Activated T-cell treated with anti-CD3 and anti-CD28 coated beads, Interleukin-2, amount 50 U/mL, for 72 hours (primary cell): Measurements from ENCODE around the gene FIGLA. TPM values are rescaled to one million over a fixed set of nuclear protein-coding genes. Genes with fewer than 3 reads are reported as not detected.
A peak's percentile ranks its signal among the peaks of the same experiment; 100 is the strongest.
"Not testable (repeated sequence)": the region's sequence is repeated elsewhere in the genome, so short reads cannot be mapped to it uniquely, and the experiment has no call there.

Experiments used
- ATAC-seq, 2 donors: fragments of 150-1000 bp; cut with Tn5 transposase; replicated peaks in 1 of 2; 2 replicates each; pipeline ENCODE4 v1.10.0; 2021; ENCODE audit warnings: moderate library complexity in 2 of 2, mild to moderate bottlenecking in 1 of 2
- DNase-seq, 2 donors: peaks; one replicate each; pipeline ENCODE4 v3.0.0; 2021 to 2022; ENCODE audit warnings: mixed read lengths in 1 of 2
- H3K27ac Mint-ChIP-seq: one replicate; pipeline ENCODE4 v1.8.0; 2022; ENCODE audit warnings: mild to moderate bottlenecking, moderate library complexity, mixed read lengths
- H3K27me3 Mint-ChIP-seq: one replicate; pipeline ENCODE4 v1.8.0; 2022; ENCODE audit warnings: low read depth, mixed read lengths
- H3K36me3 Mint-ChIP-seq, 2 donors: one replicate each; pipeline ENCODE4 v1.8.0; 2022; ENCODE audit warnings: mixed read lengths in 2 of 2, mild to moderate bottlenecking in 1 of 2; ENCODE audit not compliant: insufficient read depth in 2 of 2
- H3K4me1 Mint-ChIP-seq: one replicate; pipeline ENCODE4 v1.8.0; 2022; ENCODE audit warnings: low read depth, mixed read lengths
- H3K4me3 Mint-ChIP-seq, 2 donors: one replicate each; pipeline ENCODE4 v1.8.0; 2022; ENCODE audit warnings: mild to moderate bottlenecking in 2 of 2, mixed read lengths in 2 of 2, moderate library complexity in 2 of 2
- H3K9me3 Mint-ChIP-seq, 2 donors: one replicate each; pipeline ENCODE4 v1.8.0; 2022; ENCODE audit warnings: mixed read lengths in 2 of 2
- total RNA-seq, 2 donors: library from RNA; stranded (reverse); gene quantifications; one replicate each; pipeline ENCODE4 v1.2.3, GENCODE V29; 2022

The FIGLA gene
- total RNA-seq, 2 donors from 2014 or later, result 0.35 TPM; not detected in 1

DNA sequence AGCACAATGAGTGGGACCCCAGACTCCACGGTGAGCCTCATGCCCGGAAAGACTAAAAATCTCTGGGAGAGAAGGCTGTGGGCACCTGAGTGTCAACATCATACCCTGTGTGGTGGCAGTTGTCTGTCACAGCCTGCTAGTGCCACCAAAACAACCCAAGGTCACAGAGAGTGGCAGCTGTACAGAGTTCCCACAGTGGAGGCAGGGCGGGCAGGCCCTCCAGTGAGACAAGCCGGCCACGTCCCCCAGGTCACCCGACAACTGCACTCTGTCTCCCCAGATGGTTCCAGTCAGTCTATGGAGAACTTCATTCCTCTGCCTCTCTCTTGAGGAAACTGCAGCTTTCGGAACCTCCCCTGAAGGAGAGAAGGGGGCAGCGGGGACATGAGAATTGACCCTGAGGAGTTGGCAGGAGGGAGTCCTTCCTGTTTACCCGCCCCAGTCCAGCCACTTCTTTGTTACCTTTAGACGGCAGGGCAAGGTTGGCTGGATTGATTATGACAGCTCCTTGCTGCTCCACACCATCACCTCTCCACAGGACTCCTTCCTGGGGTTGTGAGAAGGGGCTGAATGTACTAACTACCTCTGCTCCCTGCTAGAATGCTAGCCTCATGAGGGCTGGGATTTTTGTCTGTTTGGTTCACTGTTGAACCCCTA, 11.3 kb upstream of the FIGLA start:
- Mint-ChIP-seq H3K36me3 (peaks cover 3 to 6% of the 10 kb centered on the region in 2 donors), H3K27me3 (peaks cover 17% of the 10 kb centered on the region), H3K27ac (no peak overlapping the region), H3K4me1 (no peaks in the 10 kb centered on the region), H3K9me3 (peaks cover 5 to 6% of the 10 kb centered on the region in 2 donors), H3K4me3 (no peak overlapping the region)
- DNase-seq, result no peak
- ATAC-seq, result no peak

DNA sequence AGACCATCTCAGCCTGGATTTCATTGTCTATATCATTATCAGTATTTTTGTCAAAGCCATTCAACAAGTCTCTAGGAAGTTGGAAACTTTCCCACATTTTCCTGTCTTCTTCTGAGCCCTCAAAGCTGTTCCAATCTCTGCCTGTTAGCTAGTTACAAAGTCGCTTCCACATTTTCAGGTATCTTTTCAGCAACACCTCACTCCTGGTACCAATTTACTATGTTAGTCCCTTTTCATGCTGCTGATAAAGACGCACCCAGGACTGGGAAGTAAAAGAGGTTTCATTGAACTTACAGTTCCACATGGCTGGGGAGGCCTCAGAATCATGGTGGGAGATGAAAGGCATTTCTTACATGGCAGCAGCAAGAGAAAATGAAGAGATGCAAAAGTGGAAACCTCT, 9.3 kb upstream of the FIGLA start:
- H3K4me1 Mint-ChIP-seq, result no peaks in the 10 kb centered on the region
- peaks cover 17% of the 10 kb centered on the region for H3K27me3 Mint-ChIP-seq
- ATAC-seq, result no peak
- no peak overlapping the region for H3K4me3 Mint-ChIP-seq
- peaks cover 3 to 6% of the 10 kb centered on the region in 2 donors for H3K36me3 Mint-ChIP-seq
- peaks cover 5 to 6% of the 10 kb centered on the region in 2 donors for H3K9me3 Mint-ChIP-seq
- no peak overlapping the region for H3K27ac Mint-ChIP-seq
- DNase-seq, result no peak

DNA sequence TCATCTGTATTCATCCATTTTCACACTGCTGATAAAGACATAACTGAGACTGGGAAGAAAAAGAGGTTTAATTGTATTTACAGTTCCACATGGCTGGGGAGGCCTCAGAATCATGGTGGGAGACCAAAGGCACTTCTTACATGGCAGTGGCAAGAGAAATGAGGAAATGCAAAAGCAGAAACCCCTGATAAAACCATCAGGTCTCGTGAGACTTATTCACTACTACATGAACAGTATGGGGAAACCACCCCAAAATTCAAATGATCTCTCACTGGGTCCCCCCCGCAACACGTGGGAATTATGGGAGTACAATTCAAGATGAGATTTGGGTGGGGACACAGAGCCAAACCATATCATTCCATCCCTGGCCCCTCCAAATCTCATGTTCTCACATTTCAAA, 7.6 kb upstream of the FIGLA start:
- DNase-seq, H3K27ac Mint-ChIP-seq, ATAC-seq, H3K4me3 Mint-ChIP-seq, H3K9me3 Mint-ChIP-seq, H3K36me3 Mint-ChIP-seq, H3K4me1 Mint-ChIP-seq: not testable (repeated sequence)
- peaks cover 26% of the 10 kb centered on the region for H3K27me3 Mint-ChIP-seq

DNA sequence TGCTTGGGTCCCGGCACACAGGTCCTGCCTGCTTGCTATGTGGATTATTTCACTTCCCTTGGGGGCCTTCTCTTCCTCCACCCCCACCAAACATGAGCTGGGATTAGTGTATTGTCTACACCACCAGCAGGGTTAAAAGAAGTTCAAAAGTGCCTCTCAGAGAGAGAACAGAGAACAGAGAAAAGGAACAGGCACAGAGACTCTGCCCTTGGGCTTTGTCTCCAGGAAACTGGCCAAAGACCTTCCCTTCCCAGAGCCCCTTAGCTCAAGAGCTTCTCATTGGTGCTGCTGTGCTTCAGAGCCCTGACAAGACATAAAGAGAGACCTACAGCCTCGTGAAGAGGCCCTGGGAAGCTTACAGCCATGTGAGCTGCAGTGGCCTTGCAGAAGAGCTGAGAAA, 7.1 kb upstream of the FIGLA start:
- DNase-seq (no peak), ATAC-seq (no peak)
- Mint-ChIP-seq H3K27ac (no peak overlapping the region), H3K9me3 (peaks cover 5 to 6% of the 10 kb centered on the region in 2 donors), H3K4me1 (no peaks in the 10 kb centered on the region), H3K36me3 (peaks cover 3 to 6% of the 10 kb centered on the region in 2 donors), H3K4me3 (no peak overlapping the region), H3K27me3 (peaks cover 31% of the 10 kb centered on the region)

DNA sequence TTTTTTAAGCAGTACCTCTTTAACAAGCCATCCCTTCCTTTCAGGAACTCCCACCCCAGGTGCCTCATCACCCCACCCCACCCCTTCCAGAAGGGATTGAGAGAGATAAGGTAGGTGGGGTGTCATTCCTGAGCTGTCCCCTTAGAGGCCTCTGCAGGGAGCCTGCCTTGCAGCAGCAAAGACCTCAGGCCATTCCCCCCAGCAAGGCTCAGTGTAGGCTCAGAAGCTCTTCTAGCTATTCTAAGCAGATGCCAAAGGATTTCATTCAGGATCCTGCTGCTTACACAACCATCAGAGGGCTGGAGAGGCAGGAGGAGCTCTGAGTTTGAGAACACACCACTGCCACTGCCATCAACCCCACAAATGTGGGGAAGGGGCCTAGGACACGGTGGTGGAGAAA, 5.8 kb upstream of the FIGLA start:
- ATAC-seq (no peak), DNase-seq (no peak)
- Mint-ChIP-seq H3K27me3 (peaks cover 40% of the 10 kb centered on the region), H3K36me3 (peaks cover 3 to 6% of the 10 kb centered on the region in 2 donors), H3K27ac (no peak overlapping the region), H3K4me1 (no peaks in the 10 kb centered on the region), H3K9me3 (peaks cover 5 to 6% of the 10 kb centered on the region in 2 donors), H3K4me3 (no peak overlapping the region)

DNA sequence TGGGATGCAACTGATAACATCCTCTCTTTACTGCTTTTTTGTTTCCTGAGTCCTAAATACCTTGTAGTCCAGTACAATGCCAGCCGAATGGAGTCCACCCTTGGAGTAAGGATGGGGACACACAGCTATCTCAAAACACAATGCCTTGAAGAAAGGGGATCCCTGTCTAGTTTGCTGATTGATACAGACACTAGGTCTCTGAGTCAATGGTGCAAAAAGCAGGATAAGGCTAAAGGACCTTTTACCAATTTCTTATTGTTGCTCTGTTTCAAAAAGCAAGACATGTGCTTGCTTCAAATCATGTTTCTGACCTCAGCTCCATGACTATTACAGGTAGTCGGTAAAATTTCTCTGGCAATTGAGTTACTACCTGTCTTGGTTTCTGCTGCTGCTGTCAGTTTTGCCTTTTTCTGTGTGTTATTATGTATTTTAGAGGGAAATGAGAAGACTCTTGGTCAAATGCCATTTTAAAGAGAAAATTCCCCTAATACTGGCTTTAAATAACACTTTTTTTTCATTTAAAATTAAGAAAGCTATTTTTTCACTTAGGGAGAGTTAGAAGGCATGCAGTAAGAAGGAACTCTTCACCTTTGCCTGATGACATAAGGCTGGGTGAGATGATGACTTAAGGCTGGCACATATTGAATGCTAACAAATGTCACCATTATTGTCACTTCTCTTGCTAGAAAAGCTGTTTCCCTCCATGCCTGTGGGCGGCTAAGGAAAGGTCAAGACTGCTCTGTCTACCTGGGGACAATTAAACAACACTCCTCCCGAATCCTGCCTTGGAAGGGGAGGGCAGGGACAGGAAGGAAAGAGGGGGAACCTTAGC, 4.9 kb upstream of the FIGLA start:
- no peak for ATAC-seq

DNA sequence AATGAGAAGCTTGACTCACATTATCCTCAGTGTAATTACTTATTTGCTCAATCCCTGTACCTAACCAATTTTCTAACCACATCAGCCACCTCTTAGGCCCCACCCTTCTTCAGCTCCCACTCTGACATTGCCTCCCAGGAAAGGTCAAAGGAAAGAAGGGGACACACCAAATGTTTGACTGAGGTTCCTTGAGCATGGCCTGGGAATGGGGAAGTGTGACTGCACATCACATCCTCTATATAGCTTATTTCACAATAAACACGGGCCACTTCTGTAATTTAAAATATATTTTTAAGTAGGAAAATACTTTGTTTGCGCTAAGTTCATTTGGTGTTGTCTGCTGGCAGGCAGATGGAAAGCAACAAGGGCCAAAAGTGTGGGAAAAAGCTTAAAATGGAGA, 3.0 kb upstream of the FIGLA start:
- H3K27me3 Mint-ChIP-seq, result peaks cover 50% of the 10 kb centered on the region
- H3K9me3 Mint-ChIP-seq, result no peaks in the 10 kb centered on the region
- ATAC-seq (no peak), DNase-seq (no peak)
- peaks cover 8% of the 10 kb centered on the region for H3K4me1 Mint-ChIP-seq
- H3K36me3 Mint-ChIP-seq, result peaks cover 0 to 2% of the 10 kb centered on the region in 2 donors
- H3K27ac Mint-ChIP-seq, result no peak overlapping the region
- no peak overlapping the region for H3K4me3 Mint-ChIP-seq

More for the DNA sequence above, 4.9 kb upstream of the FIGLA start:
- Mint-ChIP-seq H3K27ac (no peak overlapping the region), H3K4me3 (no peak overlapping the region), H3K4me1 (no peaks in the 10 kb centered on the region), H3K27me3 (peaks cover 45% of the 10 kb centered on the region), H3K9me3 (peaks cover 5 to 6% of the 10 kb centered on the region in 2 donors), H3K36me3 (peaks cover 3 to 8% of the 10 kb centered on the region in 2 donors)
- DNase-seq, result no peak

DNA sequence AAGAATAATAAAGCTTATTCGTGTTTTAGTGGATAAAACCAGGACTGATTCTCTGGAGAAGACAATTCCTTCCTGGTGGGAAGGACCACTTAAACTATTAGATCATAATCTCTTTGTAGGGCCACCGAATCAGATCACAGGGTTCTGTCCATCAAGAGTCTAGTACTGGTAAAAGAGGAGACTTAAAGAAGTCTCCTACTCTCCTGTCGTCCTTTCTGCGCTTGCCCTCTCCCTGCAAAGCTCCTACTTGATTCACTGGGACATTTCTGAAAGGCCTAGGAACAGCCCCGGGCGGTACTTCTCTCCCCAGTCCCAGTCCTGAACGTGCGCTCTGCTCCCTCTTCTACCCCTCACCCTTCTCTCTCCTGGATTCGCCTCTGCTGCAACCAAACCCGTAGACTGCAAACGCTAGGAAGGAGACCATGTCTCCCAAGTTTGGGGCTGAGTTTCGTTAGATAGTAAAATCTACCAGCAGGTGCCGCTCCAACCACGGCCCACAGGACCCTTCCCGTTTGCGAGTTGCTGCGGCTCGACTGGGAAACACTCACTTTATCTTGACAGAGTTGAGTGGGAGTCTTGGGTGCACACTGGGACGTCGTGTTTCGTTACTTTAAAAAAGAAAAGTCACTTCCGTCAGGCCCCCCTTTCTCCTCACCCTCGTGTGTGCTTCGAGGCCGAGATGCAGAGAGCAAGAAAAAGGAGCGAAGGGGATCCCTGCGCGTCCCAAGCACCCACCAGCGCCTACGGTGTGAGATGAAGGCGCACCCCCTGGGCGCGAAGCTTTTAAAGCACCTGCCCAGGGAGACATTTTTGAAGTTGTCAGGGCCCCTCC, 923 bp downstream of the FIGLA start:
- peak overlapping the region; percentile 48 for H3K27ac Mint-ChIP-seq
- peak overlapping the region; percentile 81 to 89 for H3K4me3 Mint-ChIP-seq
- H3K9me3 Mint-ChIP-seq, result no peaks in the 10 kb centered on the region
- ATAC-seq, result peak; percentile 84
- peaks cover 67% of the 10 kb centered on the region for H3K27me3 Mint-ChIP-seq
- DNase-seq, result peak; percentile 77 to 78
- peaks cover 16% of the 10 kb centered on the region for H3K4me1 Mint-ChIP-seq
- H3K36me3 Mint-ChIP-seq, result peaks cover 0 to 2% of the 10 kb centered on the region in 2 donors

DNA sequence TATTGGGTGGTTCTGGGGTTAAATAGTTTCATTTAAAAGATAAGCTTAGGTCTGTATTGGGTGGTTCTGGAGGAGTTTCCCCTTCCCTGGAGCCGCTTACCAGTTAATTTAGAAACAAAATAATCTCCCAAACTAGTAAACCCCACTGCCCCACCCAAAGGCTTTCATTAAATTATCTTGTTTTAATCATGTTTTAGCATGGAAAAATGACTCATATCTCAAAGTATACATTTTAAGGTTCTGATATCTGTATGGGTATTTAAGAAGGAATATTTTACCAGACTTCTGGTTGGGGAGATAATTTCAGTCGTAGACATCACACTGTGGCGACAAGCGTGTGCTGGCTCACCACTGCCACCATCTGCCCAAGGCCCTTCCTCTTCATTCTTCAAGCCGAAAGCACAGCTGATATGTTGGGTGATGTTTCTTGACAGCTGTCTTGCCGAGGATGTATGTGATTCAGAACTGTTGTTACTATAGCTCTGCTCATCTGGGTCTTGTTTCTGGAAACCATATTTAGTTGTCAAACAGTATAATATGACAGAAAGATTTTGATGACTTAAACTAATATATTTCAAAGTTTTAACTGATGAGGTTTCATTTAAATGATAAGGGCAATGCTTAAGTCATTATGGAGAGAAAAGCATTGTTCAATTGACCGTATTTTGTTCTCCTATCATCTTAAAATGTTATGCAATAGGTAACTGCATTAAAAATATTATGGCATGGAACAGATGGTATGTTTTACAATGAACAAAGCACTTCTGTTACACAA, 5.1 kb downstream of the FIGLA start:
- no peak overlapping the region for H3K4me3 Mint-ChIP-seq
- peak; percentile 77 to 78 for ATAC-seq
- no peaks in the 10 kb centered on the region for H3K9me3 Mint-ChIP-seq
- H3K27me3 Mint-ChIP-seq, result peaks cover 39% of the 10 kb centered on the region
- peak overlapping the region; percentile 8 for H3K27ac Mint-ChIP-seq
- H3K36me3 Mint-ChIP-seq, result no peaks in the 10 kb centered on the region
- DNase-seq, result peak; percentile 50 to 53
- peaks cover 16% of the 10 kb centered on the region for H3K4me1 Mint-ChIP-seq

DNA sequence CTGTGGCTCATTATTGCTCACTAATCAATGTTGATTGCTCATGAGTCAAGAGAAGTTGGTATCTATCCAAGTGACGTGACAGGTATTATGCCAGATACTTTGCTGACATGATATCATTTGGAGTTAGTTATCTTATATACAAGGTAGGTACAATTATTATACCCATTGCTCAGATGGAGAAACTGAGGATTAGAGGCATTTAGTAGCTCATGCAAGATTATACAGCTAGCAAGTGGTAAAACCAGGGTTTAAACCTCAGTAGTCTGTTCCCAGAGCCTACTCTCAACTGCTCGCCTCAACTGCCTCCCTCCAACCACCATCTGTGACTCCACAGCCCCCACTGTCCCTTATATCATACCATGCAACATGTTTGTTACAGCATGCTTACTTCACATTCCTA, 6.1 kb downstream of the FIGLA start:
- DNase-seq (no peak), ATAC-seq (no peak)
- peaks cover 32% of the 10 kb centered on the region for H3K27me3 Mint-ChIP-seq

DNA sequence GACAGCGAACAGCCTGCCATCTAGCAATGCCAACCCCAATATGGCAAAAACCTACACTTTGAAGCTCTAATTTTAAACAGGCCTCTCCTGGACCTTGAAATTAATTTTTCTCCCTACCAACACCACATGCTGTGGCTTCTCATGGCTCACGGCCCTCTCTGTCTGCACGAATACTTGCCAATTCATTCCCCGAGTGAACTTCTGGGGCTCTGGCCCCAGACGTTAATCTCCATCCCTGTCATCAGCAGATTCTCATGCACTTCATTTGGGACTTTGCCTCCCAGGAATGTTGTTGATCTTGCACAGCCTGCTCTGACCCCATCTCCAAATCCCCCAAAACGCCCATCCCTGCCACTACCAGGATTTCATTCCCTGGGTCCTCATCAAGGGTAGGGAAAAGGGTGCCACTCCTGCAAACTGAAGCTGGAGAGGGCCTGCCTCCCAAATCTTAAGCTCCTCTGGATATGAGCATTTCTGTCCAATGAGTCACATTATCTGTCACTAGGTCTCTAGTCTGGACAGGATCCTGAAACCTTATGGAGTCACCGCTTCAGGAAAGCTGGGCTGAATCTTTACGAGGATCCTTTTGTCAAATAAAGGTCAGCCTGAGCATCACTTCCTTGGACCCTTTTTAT, 10.4 kb downstream of the FIGLA start:
- Mint-ChIP-seq H3K4me3 (no peak overlapping the region), H3K9me3 (no peaks in the 10 kb centered on the region), H3K36me3 (no peaks in the 10 kb centered on the region), H3K4me1 (peaks cover under 1% of the 10 kb centered on the region), H3K27me3 (peaks cover 3% of the 10 kb centered on the region), H3K27ac (no peak overlapping the region)
- ATAC-seq, result no peak
- DNase-seq, result no peak

More for the DNA sequence above, 6.1 kb downstream of the FIGLA start:
- Mint-ChIP-seq H3K4me3 (no peak overlapping the region), H3K36me3 (no peaks in the 10 kb centered on the region), H3K4me1 (peaks cover 10% of the 10 kb centered on the region), H3K9me3 (no peaks in the 10 kb centered on the region), H3K27ac (no peak overlapping the region)

DNA sequence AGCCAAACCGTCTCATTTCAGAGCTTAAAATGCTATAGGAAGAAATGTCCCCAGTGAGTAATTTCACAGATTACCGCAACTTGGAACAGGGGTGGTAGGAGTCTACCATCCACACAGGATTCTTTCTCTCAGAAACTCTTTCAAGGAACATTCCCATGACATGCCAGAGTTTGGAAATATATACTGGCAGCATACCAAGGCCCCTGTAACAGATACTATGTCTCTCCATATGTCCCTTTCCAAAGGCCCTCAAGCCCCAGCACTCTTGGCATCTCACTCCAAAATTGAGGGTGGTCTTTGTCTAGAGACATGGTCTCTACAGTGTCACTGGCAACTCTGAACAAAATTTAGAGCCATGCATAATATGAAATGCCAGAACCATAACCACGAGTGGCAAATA, 11.0 kb downstream of the FIGLA start:
- no peaks in the 10 kb centered on the region for H3K36me3 Mint-ChIP-seq
- no peak for DNase-seq
- no peak overlapping the region for H3K27ac Mint-ChIP-seq
- H3K27me3 Mint-ChIP-seq, result peaks cover 9% of the 10 kb centered on the region
- no peaks in the 10 kb centered on the region for H3K4me1 Mint-ChIP-seq
- no peak overlapping the region for H3K4me3 Mint-ChIP-seq
- no peak for ATAC-seq
- H3K9me3 Mint-ChIP-seq, result no peaks in the 10 kb centered on the region
